ENCODE measurements around the gene SND1.
"Not testable (repeated sequence)": the region's sequence is repeated elsewhere in the genome, so short reads cannot be mapped to it uniquely, and the experiment has no call there.

The SND1 gene

GRCh38 chr7:127824682-127825081, 172.7 kb downstream of the SND1 start:
- no peak for TF ChIP-seq CTCF (IDR thresholded peaks at IDR 0.05; ENCODE audit: low read length, missing control alignments)
- DNase-seq (ENCODE audit: low read depth) = peak; percentile 68
- H3K4me3 ChIP-seq (replicated peaks; ENCODE audit: low read depth, low read length) = no peak overlapping the region

- H3K4me3 ChIP-seq (replicated peaks; ENCODE audit: low read depth, low read length) = no peak overlapping the region
- no peak for TF ChIP-seq CTCF (IDR thresholded peaks at IDR 0.05; ENCODE audit: low read length, missing control alignments)
- DNase-seq (ENCODE audit: low read depth) = no peak
Measured at GRCh38 chr7:127828843-127829500, 177.0 kb downstream of the SND1 start.

- TF ChIP-seq CTCF (IDR thresholded peaks at IDR 0.05; ENCODE audit: low read length, missing control alignments) = no peak
- H3K4me3 ChIP-seq (replicated peaks; ENCODE audit: low read depth, low read length) = no peak overlapping the region
- DNase-seq (ENCODE audit: low read depth) = peak; percentile 25
Measured at GRCh38 chr7:127831318-127832219, 179.6 kb downstream of the SND1 start.

GRCh38 chr7:127832592-127832991, 180.6 kb downstream of the SND1 start:
- no peak for TF ChIP-seq CTCF (IDR thresholded peaks at IDR 0.05; ENCODE audit: low read length, missing control alignments)
- DNase-seq (ENCODE audit: low read depth) = no peak
- H3K4me3 ChIP-seq (replicated peaks; ENCODE audit: low read depth, low read length) = no peak overlapping the region

GRCh38 chr7:127833641-127834040, 181.6 kb downstream of the SND1 start:
- TF ChIP-seq CTCF (IDR thresholded peaks at IDR 0.05; ENCODE audit: low read length, missing control alignments) = no peak
- peak; percentile 76 for DNase-seq (ENCODE audit: low read depth)
- H3K4me3 ChIP-seq (replicated peaks; ENCODE audit: low read depth, low read length) = no peak overlapping the region

GRCh38 chr7:127835679-127836078, 183.7 kb downstream of the SND1 start:
- DNase-seq (ENCODE audit: low read depth) = no peak
- H3K4me3 ChIP-seq (replicated peaks; ENCODE audit: low read depth, low read length) = no peak overlapping the region
- TF ChIP-seq CTCF (IDR thresholded peaks at IDR 0.05; ENCODE audit: low read length, missing control alignments) = no peak

GRCh38 chr7:127837816-127838410, 185.9 kb downstream of the SND1 start:
- DNase-seq (ENCODE audit: low read depth) = not testable (repeated sequence)

More at GRCh38 chr7:127837816-127838410, 185.9 kb downstream of the SND1 start:
- H3K4me3 ChIP-seq (replicated peaks; ENCODE audit: low read depth, low read length) = not testable (repeated sequence)
